ENCODE data around the gene ZNF561.
"Not testable (repeated sequence)": the region's sequence is repeated elsewhere in the genome, so short reads cannot be mapped to it uniquely, and the experiment has no call there.

- not testable (repeated sequence) for TF ChIP-seq CTCF, POLR2A (IDR thresholded peaks at IDR 0.05)
These were observed 32.1 kb upstream of the ZNF561 start for GRCh38 chr19:9653066-9653555.

Measured in esophagus squamous epithelium (tissue), 4 donors.